K562 (cell line): ENCODE measurements around the gene FAM114A1. TPM values are rescaled to one million over a fixed set of nuclear protein-coding genes. Genes with fewer than 3 reads are reported as not detected.
"Not testable (repeated sequence)": the region's sequence is repeated elsewhere in the genome, so short reads cannot be mapped to it uniquely, and the experiment has no call there.

ENCODE experiments used
- ATAC-seq: fragments of 200-7000 bp; cut with Tn5 transposase; 3 replicates; pipeline ENCODE4 v1.9.1; 2020; ENCODE audit warnings: moderate library complexity
- BruUV-seq: library from RNA; stranded (reverse); fragments of 400-500 nt; replicated peaks from 2 replicates; lab custom pipeline; 2021; lab: Mats Ljungman, UMichigan
- CTCF ChIA-PET: fragments of 300-600 bp; formaldehyde crosslinking; extraction: SDS; loops from one replicate; lab custom pipeline; 2021; ENCODE audit warnings: low intra/inter-chr PET ratio; lab: Yijun Ruan, JAX
- POLR2A ChIA-PET: fragments of 300-600, 350-650 bp; sonication (Branson Sonifier 250); formaldehyde crosslinking; extraction: SDS; loops from one replicate; lab custom pipeline; 2021; ENCODE audit warnings: antibody characterized with exemption, inconsistent platforms; lab: Yijun Ruan, JAX
- DNase-seq, 4 experiments: peaks; one replicate each; pipeline versions ENCODE4 v3.0.0 to v3.0.0-alpha.2; 2011 to 2018; ENCODE audit warnings: low spot score in 3 of 4, mixed read lengths in 3 of 4; ENCODE audit errors: extremely low read depth in 1 of 4
- FAIRE-seq: peaks from 2 replicates; lab custom pipeline; 2011; peaks lifted over from hg19 to GRCh38; lab: Jason Lieb, UNC
- H2AFZ ChIP-seq: 2 replicates; pipeline ENCODE4 v1.6.0; 2011; ENCODE audit warnings: low read depth, low read length, control low read depth, inconsistent platforms
- H3K27ac ChIP-seq: fragments of 200-600 bp; 3 replicates; pipeline ENCODE4 v1.8.0; 2011; ENCODE audit warnings: low read depth, mild to moderate bottlenecking, control low read depth, inconsistent platforms, low read length, moderate library complexity, mixed read lengths; ENCODE audit errors: extremely low read depth
- H3K27me3 ChIP-seq, 2 experiments: fragments of 300-600 bp in 1 of 2; 2 replicates in 1 of 2; 3 replicates in 1 of 2; pipeline versions ENCODE4 v1.6.0 to v1.8.0; 2011; ENCODE audit warnings: inconsistent platforms in 2 of 2, low read length in 2 of 2, mild to moderate bottlenecking in 1 of 2, mixed read lengths in 1 of 2, moderate library complexity in 1 of 2; ENCODE audit not compliant: control insufficient read depth in 2 of 2, insufficient read depth in 2 of 2
- H3K36me3 ChIP-seq: fragments of 300-600 bp; 3 replicates; pipeline ENCODE4 v1.8.0; 2011; ENCODE audit warnings: mild to moderate bottlenecking, low read length, inconsistent platforms; ENCODE audit not compliant: control insufficient read depth, insufficient read depth
- H3K4me1 ChIP-seq, 2 experiments: fragments of 200-600 bp in 1 of 2; replicated peaks in 1 of 2; 2 replicates in 1 of 2; 3 replicates in 1 of 2; pipeline versions ENCODE4 v1.5.1 to v1.8.0; 2011; ENCODE audit warnings: inconsistent platforms in 2 of 2, low read length in 2 of 2, mild to moderate bottlenecking in 1 of 2, mixed read lengths in 1 of 2, moderate library complexity in 1 of 2; ENCODE audit not compliant: control insufficient read depth in 2 of 2, insufficient read depth in 2 of 2
- H3K4me2 ChIP-seq: 2 replicates; pipeline ENCODE4 v1.6.1; 2011; ENCODE audit warnings: low read length, control low read depth, inconsistent platforms, mixed read lengths; ENCODE audit not compliant: insufficient read depth
- H3K4me3 ChIP-seq: fragments of 200-600 bp; sonication (generic), shearing (Covaris generic); 2 replicates; pipeline ENCODE4 v1.5.1; 2016; ENCODE audit warnings: control low read depth, inconsistent platforms
- H3K79me2 ChIP-seq: fragments of 200-600 bp; 3 replicates; pipeline ENCODE4 v1.8.0; 2011; ENCODE audit warnings: low read length, inconsistent platforms; ENCODE audit not compliant: control insufficient read depth, insufficient read depth
- H3K9ac ChIP-seq, 2 experiments: 2 replicates each; pipeline versions ENCODE4 v1.6.0 to v1.6.1; 2011; ENCODE audit warnings: low read depth in 2 of 2, low read length in 2 of 2, control low read depth in 1 of 2, inconsistent platforms in 1 of 2, mild to moderate bottlenecking in 1 of 2, mixed read lengths in 1 of 2; ENCODE audit not compliant: insufficient read depth in 1 of 2
- H3K9me1 ChIP-seq: one replicate; pipeline ENCODE4 v1.6.0; 2011; ENCODE audit warnings: inconsistent platforms, mild to moderate bottlenecking, low read length, moderate library complexity; ENCODE audit not compliant: control insufficient read depth, insufficient read depth
- H3K9me3 ChIP-seq: replicated peaks from 2 replicates; pipeline ENCODE4 v1.5.1; 2011; ENCODE audit warnings: low read depth, low read length, inconsistent platforms; ENCODE audit not compliant: control insufficient read depth, insufficient read depth
- H4K20me1 ChIP-seq: replicated peaks from 2 replicates; pipeline ENCODE4 v1.6.1; 2011; ENCODE audit warnings: low read length, inconsistent platforms, mixed read lengths; ENCODE audit not compliant: control insufficient read depth, insufficient read depth
- CHAMP1 ChIP-seq: fragments of 450-650 bp; IDR thresholded peaks from 2 replicates; pipeline ENCODE4 v1.6.1; 2016; ENCODE audit warnings: mild to moderate bottlenecking
- MEF2A ChIP-seq: IDR thresholded peaks from 2 replicates; pipeline ENCODE4 v1.6.1; 2011; ENCODE audit warnings: low read depth, mild to moderate bottlenecking, low read length, moderate library complexity; ENCODE audit not compliant: control insufficient read depth
- SREBF1 ChIP-seq: fragments of 150-350 bp; IDR thresholded peaks from 2 replicates; pipeline ENCODE4 v1.6.1; 2014; ENCODE audit warnings: antibody characterized with exemption, low read depth, low read length, borderline replicate concordance
- TRIM24 ChIP-seq, 2 experiments: fragments of 450-650 bp; IDR thresholded peaks; 2 replicates each; pipeline ENCODE4 v1.6.1; 2016
- TRIM28 ChIP-seq: fragments of 450-650 bp; IDR thresholded peaks from 2 replicates; pipeline ENCODE4 v1.6.1; 2017
- ZFP36 ChIP-seq: fragments of 150-350 bp; IDR thresholded peaks from 2 replicates; pipeline ENCODE4 v1.6.1; 2018; ENCODE audit warnings: low read length, low read depth; ENCODE audit not compliant: partially characterized antibody
- ZNF316 ChIP-seq: fragments of 450-650 bp; IDR thresholded peaks from 2 replicates; pipeline ENCODE4 v1.6.1; 2016
- ZNF431 ChIP-seq: sonication (generic); formaldehyde crosslinking; IDR thresholded peaks from 2 replicates; pipeline ENCODE4 v1.8.0; 2022; ENCODE audit warnings: mild to moderate bottlenecking, missing genetic modification reagents
- ZNF76 ChIP-seq: fragments of 250-450 bp; sonication (Bioruptor Pico); IDR thresholded peaks from 2 replicates; pipeline ENCODE4 v1.4.0; 2020; ENCODE audit warnings: mild to moderate bottlenecking, moderate library complexity, borderline replicate concordance
- WGBS: fragments of 100-300 bp; shearing (Covaris generic); methylation state at CpG from one replicate; pipeline ENCODE4 v1.1.6; 2016; ENCODE audit warnings: low coverage, mixed read lengths; ENCODE audit not compliant: insufficient coverage; ENCODE audit errors: missing lambda C conversion rate; 5-methylcytosine and 5-hydroxymethylcytosine counted together
- in situ Hi-C: fragments of 300-500 bp; cut with MboI; formaldehyde crosslinking; loops from 4 replicates; pipeline ENCODE4 v1.15.0; 2018; ENCODE audit warnings: inconsistent platforms, mixed read lengths
- intact Hi-C: fragments of 100-400 bp; cut with micrococcal nuclease; formaldehyde crosslinking; loops from 2 replicates; pipeline ENCODE4 v1.14.2; 2022
- polyA plus RNA-seq, 8 experiments: library from polyadenylated mRNA; depleted of rRNA in 4 of 8; stranded (reverse) in 5 of 8; unstranded in 3 of 8; fragments of >200 nt; fragmentation: Nextera tagmentation in 2 of 8; fragmentation: Illumina TruSeq in 1 of 8; extraction: Ambion mirVana in 2 of 8; extraction: Trizol in 1 of 8; gene quantifications; 2 replicates each; pipeline versions ENCODE4 v1.2.1 to v1.2.3, GENCODE V29; 2011 to 2014; ENCODE audit warnings: inconsistent platforms in 1 of 8, missing spikeins in 1 of 8
- total RNA-seq, 7 experiments: library from RNA; depleted of rRNA in 6 of 7; stranded (reverse); fragments of >200 nt in 6 of 7; fragmentation: Illumina TruSeq in 2 of 7; extraction: Trizol in 2 of 7; gene quantifications; 2 replicates each; pipeline versions ENCODE4 v1.2.1 to v1.2.3, GENCODE V29; 2011 to 2021; ENCODE audit warnings: low replicate concordance in 1 of 7

Gene FAM114A1
- total and polyA plus RNA-seq, 9 of the 15 experiments (the other 6 are each of a cell fraction or from before 2014, with no cell fraction given) = 1.8 to 12.0 (median 4.3) TPM

DNA sequence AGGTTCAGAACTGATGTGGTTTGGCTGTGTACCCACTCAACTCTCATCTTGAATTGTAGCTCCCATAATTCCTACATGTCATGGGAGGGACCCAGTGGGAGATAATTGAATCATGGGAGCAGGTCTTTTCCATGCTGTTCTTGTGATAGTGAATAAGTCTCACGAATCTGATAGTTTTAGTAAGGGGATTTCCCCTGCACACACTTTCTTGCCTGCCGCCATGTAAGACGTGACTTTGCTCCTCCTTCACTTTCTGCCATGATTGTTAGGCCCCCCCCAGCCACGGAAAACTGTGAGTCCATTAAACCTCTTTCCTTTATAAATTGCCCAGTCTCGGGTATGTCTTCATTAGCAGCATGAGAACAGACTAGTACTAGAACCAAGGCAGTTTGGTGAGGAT, 91.6 kb downstream of the FAM114A1 start:
- FAIRE-seq, H3K9me1 ChIP-seq, BruUV-seq, H3K4me1 ChIP-seq, DNase-seq, CTCF ChIA-PET, H3K9ac ChIP-seq, H3K36me3 ChIP-seq, H2AFZ ChIP-seq, H3K4me2 ChIP-seq, H3K4me3 ChIP-seq, H4K20me1 ChIP-seq, H3K27me3 ChIP-seq, H3K9me3 ChIP-seq, ATAC-seq, intact Hi-C loops, H3K79me2 ChIP-seq, H3K27ac ChIP-seq: not testable (repeated sequence)
- peak; percentile 98 for TF ChIP-seq ZNF431
- peak in 1 of 2 experiments; percentile 12; a peak in 1 of 4 replicates for TF ChIP-seq TRIM24 (IDR thresholded peaks at IDR 0.05)
- TF ChIP-seq ZFP36 = peak; percentile 75
- 0 out of 2 replicates have a peak, but pooled peaks have one; percentile 40 for TF ChIP-seq TRIM28
- POLR2A ChIA-PET = interaction anchor here (2.1 kb wide), 1 partner anchor 10 kb away, joined by 8 read pairs; no protein-coding TSS in a partner anchor
- 5% methylated on average over 5 of the region's 5 CpGs for WGBS
- in situ Hi-C loops = loop anchor here (10.0 kb wide), 1 partner anchor 676 kb away; the partner anchor contains the start of gene SMIM14

GRCh38 chr4:38964942-38965775, 97.6 kb downstream of the FAM114A1 start:
- DNase-seq (no peak), FAIRE-seq (no peak), ATAC-seq (no peak)
- Histone ChIP-seq H3K4me3 (no peak overlapping the region), H3K36me3 (no peaks in the 10 kb centered on the region), H3K9ac (no peak overlapping the region), H3K9me1 (no peaks in the 10 kb centered on the region), H3K79me2 (no peaks in the 10 kb centered on the region), H4K20me1 (no peaks in the 10 kb centered on the region), H3K4me1 (no peaks in the 10 kb centered on the region; a peak in 1 of 5 replicates), H3K27ac (no peak overlapping the region), H3K4me2 (no peak overlapping the region), H3K27me3 (no peaks in the 10 kb centered on the region), H3K9me3 (no peaks in the 10 kb centered on the region), H2AFZ (no peak overlapping the region)
- POLR2A ChIA-PET = no interaction called here
- BruUV-seq = no TSS peak
- CTCF ChIA-PET = no interaction called here
- intact Hi-C loops (no loop called here), in situ Hi-C loops (no loop called here)
- WGBS = 50% methylated on average over 11 of the region's 11 CpGs
- TF ChIP-seq ZNF316 (peak; percentile 57; the same call in 1 of the 2 replicates), MEF2A (no peak), ZNF76 (CRISPR knock-in tag) (no peak), CHAMP1 (no peak), SREBF1 (no peak)
